ENCODE results near the gene OST4.

Gene OST4

DNA sequence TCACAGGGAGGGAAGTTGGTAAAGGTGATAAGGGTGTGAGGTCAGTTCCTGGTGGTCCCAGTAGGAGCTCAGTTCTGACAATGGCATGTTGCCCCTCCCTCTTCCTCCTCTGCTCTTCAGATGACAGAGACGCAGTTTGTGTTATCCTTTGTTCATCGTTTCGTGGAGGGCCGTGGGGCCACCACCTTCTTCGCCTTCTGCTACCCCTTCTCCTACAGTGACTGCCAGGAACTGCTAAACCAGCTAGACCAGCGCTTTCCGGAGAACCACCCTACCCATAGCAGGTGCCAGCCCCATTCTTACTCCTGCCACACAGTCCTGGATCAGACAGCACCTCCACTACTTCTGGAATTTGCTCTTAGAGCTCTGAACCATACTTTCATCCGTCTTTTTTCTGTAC lies 17.7 kb downstream of the OST4 start:
- TF ChIP-seq EGR1 (IDR thresholded peaks at IDR 0.05) = no peak
- no peak for TF ChIP-seq YY1 (IDR thresholded peaks at IDR 0.05; ENCODE audit: low read depth)
- TF ChIP-seq FOXM1 (IDR thresholded peaks at IDR 0.05; ENCODE audit: borderline replicate concordance, low read depth) = no peak
- no peak for TF ChIP-seq TAF1 (IDR thresholded peaks at IDR 0.05; ENCODE audit: low read depth)
- TF ChIP-seq NFIC (IDR thresholded peaks at IDR 0.05) = no peak
- TF ChIP-seq, protein P1, sequence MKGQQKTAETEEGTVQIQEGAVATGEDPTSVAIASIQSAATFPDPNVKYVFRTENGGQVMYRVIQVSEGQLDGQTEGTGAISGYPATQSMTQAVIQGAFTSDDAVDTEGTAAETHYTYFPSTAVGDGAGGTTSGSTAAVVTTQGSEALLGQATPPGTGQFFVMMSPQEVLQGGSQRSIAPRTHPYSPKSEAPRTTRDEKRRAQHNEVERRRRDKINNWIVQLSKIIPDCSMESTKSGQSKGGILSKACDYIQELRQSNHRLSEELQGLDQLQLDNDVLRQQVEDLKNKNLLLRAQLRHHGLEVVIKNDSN (IDR thresholded peaks at IDR 0.05) = no peak
- TF ChIP-seq, protein P2, sequence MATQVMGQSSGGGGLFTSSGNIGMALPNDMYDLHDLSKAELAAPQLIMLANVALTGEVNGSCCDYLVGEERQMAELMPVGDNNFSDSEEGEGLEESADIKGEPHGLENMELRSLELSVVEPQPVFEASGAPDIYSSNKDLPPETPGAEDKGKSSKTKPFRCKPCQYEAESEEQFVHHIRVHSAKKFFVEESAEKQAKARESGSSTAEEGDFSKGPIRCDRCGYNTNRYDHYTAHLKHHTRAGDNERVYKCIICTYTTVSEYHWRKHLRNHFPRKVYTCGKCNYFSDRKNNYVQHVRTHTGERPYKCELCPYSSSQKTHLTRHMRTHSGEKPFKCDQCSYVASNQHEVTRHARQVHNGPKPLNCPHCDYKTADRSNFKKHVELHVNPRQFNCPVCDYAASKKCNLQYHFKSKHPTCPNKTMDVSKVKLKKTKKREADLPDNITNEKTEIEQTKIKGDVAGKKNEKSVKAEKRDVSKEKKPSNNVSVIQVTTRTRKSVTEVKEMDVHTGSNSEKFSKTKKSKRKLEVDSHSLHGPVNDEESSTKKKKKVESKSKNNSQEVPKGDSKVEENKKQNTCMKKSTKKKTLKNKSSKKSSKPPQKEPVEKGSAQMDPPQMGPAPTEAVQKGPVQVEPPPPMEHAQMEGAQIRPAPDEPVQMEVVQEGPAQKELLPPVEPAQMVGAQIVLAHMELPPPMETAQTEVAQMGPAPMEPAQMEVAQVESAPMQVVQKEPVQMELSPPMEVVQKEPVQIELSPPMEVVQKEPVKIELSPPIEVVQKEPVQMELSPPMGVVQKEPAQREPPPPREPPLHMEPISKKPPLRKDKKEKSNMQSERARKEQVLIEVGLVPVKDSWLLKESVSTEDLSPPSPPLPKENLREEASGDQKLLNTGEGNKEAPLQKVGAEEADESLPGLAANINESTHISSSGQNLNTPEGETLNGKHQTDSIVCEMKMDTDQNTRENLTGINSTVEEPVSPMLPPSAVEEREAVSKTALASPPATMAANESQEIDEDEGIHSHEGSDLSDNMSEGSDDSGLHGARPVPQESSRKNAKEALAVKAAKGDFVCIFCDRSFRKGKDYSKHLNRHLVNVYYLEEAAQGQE (IDR thresholded peaks at IDR 0.05; ENCODE audit: low read depth) = no peak
- TF ChIP-seq CEBPB (IDR thresholded peaks at IDR 0.05) = no peak
- TF ChIP-seq CREB1 (IDR thresholded peaks at IDR 0.05; ENCODE audit: low read depth) = no peak
- no peak for TF ChIP-seq ZBTB7A (IDR thresholded peaks at IDR 0.05; ENCODE audit: low read depth)
- TF ChIP-seq EP300 (IDR thresholded peaks at IDR 0.05; ENCODE audit: borderline replicate concordance) = no peak
- TF ChIP-seq TEAD4 (IDR thresholded peaks at IDR 0.05) = no peak
- no peak for TF ChIP-seq TCF12 (IDR thresholded peaks at IDR 0.05; ENCODE audit: low read depth)
- TF ChIP-seq MAX (IDR thresholded peaks at IDR 0.05) = no peak
- TF ChIP-seq RAD21 (IDR thresholded peaks at IDR 0.05; ENCODE audit: low read depth) = no peak

DNA sequence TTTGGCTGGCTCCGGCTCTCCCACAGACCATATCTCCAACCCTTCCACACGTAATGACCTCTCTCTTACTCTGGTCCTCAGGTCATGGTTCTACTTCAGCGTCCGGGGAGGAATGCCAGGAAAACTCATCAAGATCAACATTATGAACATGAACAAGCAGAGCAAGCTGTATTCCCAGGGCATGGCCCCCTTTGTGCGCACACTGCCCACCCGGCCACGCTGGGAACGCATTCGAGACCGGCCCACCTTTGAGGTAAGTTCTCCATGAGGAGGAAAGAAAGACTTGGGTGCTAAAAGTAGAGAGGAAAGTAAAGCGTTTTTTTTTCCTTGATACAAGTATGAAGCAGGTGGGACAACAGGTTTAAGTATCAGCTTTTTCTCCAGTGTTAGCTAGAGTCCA lies 18.1 kb downstream of the OST4 start:
- TF ChIP-seq MAX (IDR thresholded peaks at IDR 0.05) (no peak), YY1 (IDR thresholded peaks at IDR 0.05; ENCODE audit: low read depth) (no peak), ZBTB7A (IDR thresholded peaks at IDR 0.05; ENCODE audit: low read depth) (no peak), CEBPB (IDR thresholded peaks at IDR 0.05) (no peak), EP300 (IDR thresholded peaks at IDR 0.05; ENCODE audit: borderline replicate concordance) (no peak), TEAD4 (IDR thresholded peaks at IDR 0.05) (no peak), EGR1 (IDR thresholded peaks at IDR 0.05) (no peak), FOXM1 (IDR thresholded peaks at IDR 0.05; ENCODE audit: borderline replicate concordance, low read depth) (no peak), TCF12 (IDR thresholded peaks at IDR 0.05; ENCODE audit: low read depth) (no peak)
- TF ChIP-seq, protein P1 (IDR thresholded peaks at IDR 0.05) = no peak
- TF ChIP-seq, protein P2 (IDR thresholded peaks at IDR 0.05; ENCODE audit: low read depth) = no peak

- TF ChIP-seq RAD21 (IDR thresholded peaks at IDR 0.05; ENCODE audit: low read depth) = no peak
- TF ChIP-seq NFIC (IDR thresholded peaks at IDR 0.05) = no peak
- TF ChIP-seq EGR1 (IDR thresholded peaks at IDR 0.05) = no peak
Measured at GRCh38 chr2:27051902-27052645, 19.4 kb downstream of the OST4 start.

DNA sequence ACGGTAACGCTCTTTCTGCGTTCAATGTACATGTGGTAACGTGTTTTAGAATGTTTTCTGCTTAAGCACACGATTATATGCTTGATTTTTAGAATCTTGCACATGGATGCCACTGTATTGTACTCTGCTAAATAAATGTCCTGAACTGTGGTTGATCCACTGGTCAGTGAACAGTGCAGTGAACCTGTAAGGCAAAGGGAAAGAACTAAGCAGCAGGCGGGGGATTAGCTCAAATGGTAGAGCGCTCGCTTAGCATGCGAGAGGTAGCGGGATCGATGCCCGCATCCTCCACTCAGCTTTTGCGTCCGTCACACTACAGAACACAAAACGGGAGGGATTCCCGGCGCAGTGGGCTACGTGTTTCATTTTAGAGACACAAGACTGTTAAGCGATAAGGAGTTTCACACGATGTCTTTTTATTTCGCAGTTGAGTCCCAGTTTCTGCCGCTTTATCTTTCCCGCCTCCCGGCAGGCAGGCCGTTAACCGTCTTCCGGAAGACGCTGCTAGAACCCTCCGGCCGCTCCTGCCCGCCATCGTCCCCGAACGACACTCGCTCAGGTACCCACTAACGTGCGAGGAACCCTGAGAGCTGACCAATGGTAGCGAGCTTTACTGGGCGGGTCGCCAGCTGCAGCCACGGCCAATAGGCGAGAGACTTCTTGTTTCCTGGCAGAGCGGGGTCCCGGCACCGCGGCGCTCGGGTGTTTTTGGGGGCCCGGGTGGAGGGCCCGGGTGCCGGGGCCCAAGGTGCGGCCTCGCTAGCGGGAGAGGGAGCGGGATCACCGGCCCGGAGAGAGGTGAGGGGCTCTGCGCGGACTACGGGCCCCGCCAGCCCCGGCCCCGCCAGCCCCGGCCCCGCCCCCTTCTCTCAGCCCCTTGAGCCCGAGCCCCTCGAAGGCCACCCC lies 20.2 kb downstream of the OST4 start, which contains the start of gene AGBL5:
AGBL5 (plus strand) TSS at position 673 of the 906 bp plus-strand sequence. CDS start 1,291 bp downstream, outside the sequence.
- TF ChIP-seq TCF12 (IDR thresholded peaks at IDR 0.05; ENCODE audit: low read depth) (no peak), FOXM1 (IDR thresholded peaks at IDR 0.05; ENCODE audit: borderline replicate concordance, low read depth) (no peak; the same call in 1 of the 2 replicates), TAF1 (IDR thresholded peaks at IDR 0.05; ENCODE audit: low read depth) (peak; percentile 52; the same call in 1 of the 2 replicates), EP300 (IDR thresholded peaks at IDR 0.05; ENCODE audit: borderline replicate concordance) (no peak), CREB1 (IDR thresholded peaks at IDR 0.05; ENCODE audit: low read depth) (0 out of 2 replicates have a peak, but pooled peaks have one; percentile 29), TEAD4 (IDR thresholded peaks at IDR 0.05) (peak; percentile 91), ZBTB7A (IDR thresholded peaks at IDR 0.05; ENCODE audit: low read depth) (peak; percentile 88; the same call in 1 of the 2 replicates), YY1 (IDR thresholded peaks at IDR 0.05; ENCODE audit: low read depth) (peak; percentile 82), RAD21 (IDR thresholded peaks at IDR 0.05; ENCODE audit: low read depth) (no peak), EGR1 (IDR thresholded peaks at IDR 0.05) (no peak), NFIC (IDR thresholded peaks at IDR 0.05) (peak; percentile 25), CEBPB (IDR thresholded peaks at IDR 0.05) (no peak), MAX (IDR thresholded peaks at IDR 0.05) (peak; percentile 100)
- TF ChIP-seq, protein P2 (IDR thresholded peaks at IDR 0.05; ENCODE audit: low read depth) = no peak
- TF ChIP-seq, protein P1 (IDR thresholded peaks at IDR 0.05) = no peak
